Measurements from ENCODE around the gene PRPF8.
"Not testable (repeated sequence)": the region's sequence is repeated elsewhere in the genome, so short reads cannot be mapped to it uniquely, and the experiment has no call there.

The PRPF8 gene

GRCh38 chr17:1727258-1727789 lies 42.7 kb upstream of the PRPF8 start:
- DNase-seq (ENCODE audit: insufficient read length, low spot score), result no peak
- FAIRE-seq, result no peak
- no peak for TF ChIP-seq TAF1 (IDR thresholded peaks at IDR 0.05; ENCODE audit: low read depth, low read length)
- TF ChIP-seq POLR2A (IDR thresholded peaks at IDR 0.05; ENCODE audit: low read depth, low read length), result no peak
- TF ChIP-seq PAX5 (IDR thresholded peaks at IDR 0.05; ENCODE audit: insufficient read depth, low read length, severe bottlenecking), result no peak
- TF ChIP-seq POLR2AphosphoS5 (IDR thresholded peaks at IDR 0.05; ENCODE audit: low read depth, low read length), result no peak
- TF ChIP-seq SPI1 (IDR thresholded peaks at IDR 0.05; ENCODE audit: low read depth, low read length), result no peak
- no peak for TF ChIP-seq POU2F2 (IDR thresholded peaks at IDR 0.05; ENCODE audit: low read depth, low read length)

- no peak for TF ChIP-seq POLR2A (IDR thresholded peaks at IDR 0.05; ENCODE audit: low read depth, low read length)
- no peak for TF ChIP-seq POU2F2 (IDR thresholded peaks at IDR 0.05; ENCODE audit: low read depth, low read length)
- no peak for TF ChIP-seq SPI1 (IDR thresholded peaks at IDR 0.05; ENCODE audit: low read depth, low read length)
- no peak for TF ChIP-seq TAF1 (IDR thresholded peaks at IDR 0.05; ENCODE audit: low read depth, low read length)
- no peak for DNase-seq (ENCODE audit: insufficient read length, low spot score)
- no peak for FAIRE-seq
These were observed 42.1 kb upstream of the PRPF8 start for GRCh38 chr17:1726626-1727257.

GRCh38 chr17:1725642-1726511 lies 41.2 kb upstream of the PRPF8 start:
- no peak for DNase-seq (ENCODE audit: insufficient read length, low spot score)
- TF ChIP-seq SPI1 (IDR thresholded peaks at IDR 0.05; ENCODE audit: low read depth, low read length) (no peak), PAX5 (IDR thresholded peaks at IDR 0.05; ENCODE audit: insufficient read depth, low read length, severe bottlenecking) (no peak), POLR2AphosphoS5 (IDR thresholded peaks at IDR 0.05; ENCODE audit: low read depth, low read length) (no peak), POU2F2 (IDR thresholded peaks at IDR 0.05; ENCODE audit: low read depth, low read length) (no peak), POLR2A (IDR thresholded peaks at IDR 0.05; ENCODE audit: low read depth, low read length) (no peak), TAF1 (IDR thresholded peaks at IDR 0.05; ENCODE audit: low read depth, low read length) (no peak)
- FAIRE-seq, result no peak

GRCh38 chr17:1724869-1725641 lies 40.4 kb upstream of the PRPF8 start:
- no peak for DNase-seq (ENCODE audit: insufficient read length, low spot score)
- FAIRE-seq, result peak; percentile 64
- TF ChIP-seq POLR2AphosphoS5 (IDR thresholded peaks at IDR 0.05; ENCODE audit: low read depth, low read length), result no peak
- TF ChIP-seq PAX5 (IDR thresholded peaks at IDR 0.05; ENCODE audit: insufficient read depth, low read length, severe bottlenecking), result no peak
- TF ChIP-seq POU2F2 (IDR thresholded peaks at IDR 0.05; ENCODE audit: low read depth, low read length), result no peak
- no peak for TF ChIP-seq POLR2A (IDR thresholded peaks at IDR 0.05; ENCODE audit: low read depth, low read length)
- no peak for TF ChIP-seq SPI1 (IDR thresholded peaks at IDR 0.05; ENCODE audit: low read depth, low read length)
- TF ChIP-seq TAF1 (IDR thresholded peaks at IDR 0.05; ENCODE audit: low read depth, low read length), result no peak

- DNase-seq (ENCODE audit: insufficient read length, low spot score), result peak; percentile 98
- peak; percentile 84 for FAIRE-seq
- no peak for TF ChIP-seq POLR2AphosphoS5 (IDR thresholded peaks at IDR 0.05; ENCODE audit: low read depth, low read length)
- TF ChIP-seq POU2F2 (IDR thresholded peaks at IDR 0.05; ENCODE audit: low read depth, low read length), result no peak
- TF ChIP-seq SPI1 (IDR thresholded peaks at IDR 0.05; ENCODE audit: low read depth, low read length), result peak; percentile 18; the same call in 1 of the 2 replicates
- TF ChIP-seq TAF1 (IDR thresholded peaks at IDR 0.05; ENCODE audit: low read depth, low read length), result no peak
- TF ChIP-seq POLR2A (IDR thresholded peaks at IDR 0.05; ENCODE audit: low read depth, low read length), result no peak; the same call in 1 of the 2 replicates
- TF ChIP-seq PAX5 (IDR thresholded peaks at IDR 0.05; ENCODE audit: insufficient read depth, low read length, severe bottlenecking), result peak; percentile 46
These were observed 39.7 kb upstream of the PRPF8 start, which contains the start of gene WDR81 for GRCh38 chr17:1724351-1724868. TSS of gene WDR81 (plus strand) at chr17:1724704. CDS start at chr17:1724960, 256 bp downstream.

DNA sequence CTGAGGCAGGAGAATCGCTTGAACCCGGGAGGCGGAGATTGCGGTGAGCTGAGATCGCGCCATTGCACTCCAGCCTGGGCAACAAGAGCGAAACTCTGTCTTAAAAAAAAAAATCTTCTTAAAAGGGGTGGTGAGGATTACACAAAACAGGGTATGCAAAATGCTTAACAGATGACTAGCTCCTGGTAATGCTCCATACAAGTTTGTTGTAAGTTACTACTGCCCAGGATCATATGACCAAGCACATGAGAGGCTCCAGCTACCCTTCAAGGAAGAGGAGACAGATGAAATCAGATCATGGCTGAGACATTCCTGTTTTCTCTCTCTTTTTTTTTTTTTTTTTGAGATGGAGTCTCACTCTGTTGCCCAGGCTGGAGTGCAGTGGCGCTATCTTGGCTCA lies 37.4 kb upstream of the PRPF8 start:
- TF ChIP-seq POU2F2 (IDR thresholded peaks at IDR 0.05; ENCODE audit: low read depth, low read length), result 0 out of 2 replicates have a peak, but pooled peaks have one; percentile 22
- peak; percentile 33 for FAIRE-seq
- DNase-seq (ENCODE audit: insufficient read length, low spot score), result not testable (repeated sequence)

DNA sequence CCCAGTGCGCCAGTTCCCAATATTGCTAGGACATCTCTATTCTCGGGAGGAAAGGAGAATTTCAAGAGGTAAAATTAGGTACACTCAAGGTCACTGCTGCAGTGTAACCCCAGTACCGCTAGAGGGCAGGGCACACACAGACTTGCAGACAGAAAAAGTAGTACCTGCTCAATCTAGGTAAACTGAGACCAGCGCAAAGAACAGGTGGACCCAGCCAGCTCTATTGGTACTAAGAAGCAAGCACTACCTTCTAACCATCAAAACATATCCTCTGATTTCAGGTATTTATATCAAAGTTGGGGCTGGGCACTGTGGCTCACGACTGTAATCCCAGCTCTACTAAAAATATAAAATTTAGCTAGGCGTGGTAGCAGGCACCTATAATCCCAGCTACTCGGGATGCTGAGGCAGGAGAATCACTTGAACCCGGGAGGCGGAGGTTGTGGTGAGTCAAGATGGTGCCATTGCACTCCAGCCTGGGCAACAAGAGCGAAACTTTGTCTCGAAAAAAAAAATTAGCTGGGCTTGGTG lies 36.3 kb upstream of the PRPF8 start:
- FAIRE-seq (peak; percentile 83), DNase-seq (ENCODE audit: insufficient read length, low spot score) (no peak)
- TF ChIP-seq POLR2A (IDR thresholded peaks at IDR 0.05; ENCODE audit: low read depth, low read length) (no peak), POLR2AphosphoS5 (IDR thresholded peaks at IDR 0.05; ENCODE audit: low read depth, low read length) (no peak), TAF1 (IDR thresholded peaks at IDR 0.05; ENCODE audit: low read depth, low read length) (no peak), SPI1 (IDR thresholded peaks at IDR 0.05; ENCODE audit: low read depth, low read length) (no peak), POU2F2 (IDR thresholded peaks at IDR 0.05; ENCODE audit: low read depth, low read length) (no peak), PAX5 (IDR thresholded peaks at IDR 0.05; ENCODE audit: insufficient read depth, low read length, severe bottlenecking) (no peak)

- TF ChIP-seq POLR2AphosphoS5 (IDR thresholded peaks at IDR 0.05; ENCODE audit: low read depth, low read length) (no peak), POLR2A (IDR thresholded peaks at IDR 0.05; ENCODE audit: low read depth, low read length) (no peak), SPI1 (IDR thresholded peaks at IDR 0.05; ENCODE audit: low read depth, low read length) (no peak), POU2F2 (IDR thresholded peaks at IDR 0.05; ENCODE audit: low read depth, low read length) (no peak), TAF1 (IDR thresholded peaks at IDR 0.05; ENCODE audit: low read depth, low read length) (no peak), PAX5 (IDR thresholded peaks at IDR 0.05; ENCODE audit: insufficient read depth, low read length, severe bottlenecking) (no peak)
- DNase-seq (ENCODE audit: insufficient read length, low spot score) (no peak), FAIRE-seq (no peak)
These were observed 33.9 kb upstream of the PRPF8 start for GRCh38 chr17:1718362-1719165.
